Keratinocyte (primary cell): ENCODE results near the gene SPECC1L. TPM values are rescaled to one million over a fixed set of nuclear protein-coding genes. Genes with fewer than 3 reads are reported as not detected.

Experiments
- DNase-seq: peaks from one replicate; pipeline ENCODE4 v3.0.0-alpha.2; 2011; ENCODE audit warnings: low read depth, missing footprints, low spot score
- FAIRE-seq: peaks from 2 replicates; lab custom pipeline; 2011; peaks lifted over from hg19 to GRCh38; lab: Jason Lieb, UNC
- H2AFZ ChIP-seq: 2 replicates; pipeline ENCODE4 v1.6.0; 2012; ENCODE audit warnings: low read length, control low read depth, inconsistent platforms; ENCODE audit not compliant: control insufficient read depth
- H3K27ac ChIP-seq: 2 replicates; pipeline ENCODE4 v1.5.1; 2011; ENCODE audit warnings: low read length; ENCODE audit not compliant: control insufficient read depth, insufficient read depth
- H3K27me3 ChIP-seq: 3 replicates; pipeline ENCODE4 v1.6.0; 2011; ENCODE audit warnings: low read length; ENCODE audit not compliant: control insufficient read depth, insufficient read depth; ENCODE audit errors: extremely low read depth
- H3K36me3 ChIP-seq, 2 experiments: 2 replicates in 1 of 2; 3 replicates in 1 of 2; pipeline ENCODE4 v1.5.1; 2011; ENCODE audit warnings: low read length in 2 of 2, mild to moderate bottlenecking in 1 of 2; ENCODE audit not compliant: control insufficient read depth in 2 of 2, insufficient read depth in 2 of 2; ENCODE audit errors: extremely low read depth in 1 of 2
- H3K4me1 ChIP-seq: 3 replicates; pipeline ENCODE4 v1.5.1; 2011; ENCODE audit warnings: low read length; ENCODE audit not compliant: control insufficient read depth, insufficient read depth; ENCODE audit errors: extremely low read depth
- H3K4me2 ChIP-seq: 3 replicates; pipeline ENCODE4 v1.6.0; 2011; ENCODE audit warnings: low read depth, low read length; ENCODE audit not compliant: control insufficient read depth, insufficient read depth; ENCODE audit errors: extremely low read depth
- H3K4me3 ChIP-seq, 3 experiments: fragments of 200-600 bp in 1 of 3; sonication (generic) in 1 of 3; 2 replicates in 2 of 3; 3 replicates in 1 of 3; pipeline ENCODE4 v1.5.1; 2011 to 2016; ENCODE audit warnings: low read length in 3 of 3, mild to moderate bottlenecking in 3 of 3, control low read depth in 2 of 3, inconsistent platforms in 1 of 3, low read depth in 1 of 3, mixed read lengths in 1 of 3, mixed run types in 1 of 3, moderate library complexity in 1 of 3; ENCODE audit not compliant: control insufficient read depth in 2 of 3, insufficient read depth in 2 of 3; ENCODE audit errors: extremely low read depth in 1 of 3
- H3K79me2 ChIP-seq: 2 replicates; pipeline ENCODE4 v1.6.0; 2012; ENCODE audit warnings: low read length; ENCODE audit not compliant: control insufficient read depth, insufficient read depth
- H3K9ac ChIP-seq: 3 replicates; pipeline ENCODE4 v1.6.0; 2011; ENCODE audit warnings: low read length; ENCODE audit not compliant: control insufficient read depth, insufficient read depth; ENCODE audit errors: extremely low read depth
- H3K9me1 ChIP-seq: 3 replicates; pipeline ENCODE4 v1.6.0; 2011; ENCODE audit warnings: low read length; ENCODE audit not compliant: control insufficient read depth, insufficient read depth; ENCODE audit errors: extremely low read depth
- H3K9me3 ChIP-seq: 2 replicates; pipeline ENCODE4 v1.5.1; 2012; ENCODE audit warnings: low read depth, low read length; ENCODE audit not compliant: control insufficient read depth
- H4K20me1 ChIP-seq: 3 replicates; pipeline ENCODE4 v1.6.0; 2011; ENCODE audit warnings: low read length; ENCODE audit not compliant: control insufficient read depth, insufficient read depth; ENCODE audit errors: extremely low read depth
- EZH2 ChIP-seq: IDR thresholded peaks from one replicate; pipeline ENCODE4 v1.6.1; 2012; ENCODE audit warnings: inconsistent platforms, mild to moderate bottlenecking, low read length, moderate library complexity
- dilution Hi-C: fragments of 300-500 bp; cut with MboI; formaldehyde crosslinking; loops from one replicate; pipeline ENCODE4 v1.7.0; 2020; ENCODE audit warnings: low sequenced_read_pairs; ENCODE audit not compliant: extremely low pct_ligation_motif_present
- polyA plus RNA-seq, 5 experiments: library from polyadenylated mRNA; depleted of rRNA in 3 of 5; stranded (reverse) in 3 of 5; stranded (forward) in 1 of 5; unstranded in 1 of 5; fragments of >200 nt; gene quantifications; 1 replicate in 1 of 5; 2 replicates in 3 of 5; 3 replicates in 1 of 5; pipeline versions ENCODE4 v1.2.1 to v1.2.3, GENCODE V29; 2011 to 2012; ENCODE audit warnings: missing spikeins in 2 of 5, low read depth in 1 of 5, low replicate concordance in 1 of 5
- TF ChIP-seq, protein P1 (sequence below), 3 experiments: IDR thresholded peaks in 1 of 3; conservative IDR thresholded peaks in 1 of 3; optimal IDR thresholded peaks in 1 of 3; 2 replicates in 2 of 3; 3 replicates in 1 of 3; pipeline versions ENCODE3 to v1.5.1; 2011; ENCODE audit warnings: low read length in 3 of 3, mild to moderate bottlenecking in 3 of 3, moderate library complexity in 2 of 3, control low read depth in 1 of 3, inconsistent platforms in 1 of 3; ENCODE audit not compliant: insufficient read depth in 2 of 3; ENCODE audit errors: extremely low read depth in 1 of 3

SPECC1L gene
- polyA plus RNA-seq, 1 donor (not counting 4 experiments of a cell fraction or from before 2014, with no cell fraction given) = 19.3 TPM

DNA sequence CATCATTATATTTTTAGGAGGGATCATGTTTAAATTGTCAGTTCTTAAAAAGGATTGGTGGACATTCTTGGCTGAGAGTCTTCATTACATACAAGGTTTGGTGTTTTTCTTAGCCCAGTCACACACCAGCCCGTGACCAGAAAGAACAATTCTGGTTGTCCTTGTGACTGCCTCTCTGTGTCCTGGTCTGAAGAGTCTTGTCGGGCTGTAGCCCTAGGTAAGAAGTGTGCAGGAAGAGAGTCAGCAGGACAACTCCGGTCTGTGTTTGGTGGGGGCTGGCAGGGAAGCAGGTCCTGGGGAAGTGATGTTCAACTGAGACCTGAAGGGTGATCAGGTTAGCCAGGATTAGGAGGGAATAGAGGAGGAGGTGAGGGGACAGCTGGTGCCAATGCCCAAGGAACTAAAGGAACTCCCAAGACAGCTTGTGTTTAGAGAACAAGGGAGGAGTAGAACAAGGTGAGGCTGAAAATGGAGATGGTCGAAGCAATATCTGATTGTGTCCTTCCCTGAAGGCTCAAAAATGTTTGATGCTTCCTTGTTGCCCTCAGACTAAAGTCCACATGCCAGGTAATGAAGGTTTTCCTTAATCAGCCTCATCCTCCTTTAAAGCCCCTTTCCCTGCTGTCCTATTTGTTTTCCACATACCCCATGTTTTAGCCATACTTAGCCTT lies 91.5 kb downstream of the SPECC1L start:
- no peaks in the 10 kb centered on the region for H3K4me1 ChIP-seq
- no peak for DNase-seq
- no peak overlapping the region for H3K4me3 ChIP-seq
- FAIRE-seq = no peak
- dilution Hi-C loops = no loop called here
- no peak overlapping the region for H3K9ac ChIP-seq
- H3K4me2 ChIP-seq = no peak overlapping the region
- H3K36me3 ChIP-seq = peaks cover 11 to 13% of the 10 kb centered on the region in 2 experiments
- no peak for TF ChIP-seq EZH2
- TF ChIP-seq, protein P1, sequence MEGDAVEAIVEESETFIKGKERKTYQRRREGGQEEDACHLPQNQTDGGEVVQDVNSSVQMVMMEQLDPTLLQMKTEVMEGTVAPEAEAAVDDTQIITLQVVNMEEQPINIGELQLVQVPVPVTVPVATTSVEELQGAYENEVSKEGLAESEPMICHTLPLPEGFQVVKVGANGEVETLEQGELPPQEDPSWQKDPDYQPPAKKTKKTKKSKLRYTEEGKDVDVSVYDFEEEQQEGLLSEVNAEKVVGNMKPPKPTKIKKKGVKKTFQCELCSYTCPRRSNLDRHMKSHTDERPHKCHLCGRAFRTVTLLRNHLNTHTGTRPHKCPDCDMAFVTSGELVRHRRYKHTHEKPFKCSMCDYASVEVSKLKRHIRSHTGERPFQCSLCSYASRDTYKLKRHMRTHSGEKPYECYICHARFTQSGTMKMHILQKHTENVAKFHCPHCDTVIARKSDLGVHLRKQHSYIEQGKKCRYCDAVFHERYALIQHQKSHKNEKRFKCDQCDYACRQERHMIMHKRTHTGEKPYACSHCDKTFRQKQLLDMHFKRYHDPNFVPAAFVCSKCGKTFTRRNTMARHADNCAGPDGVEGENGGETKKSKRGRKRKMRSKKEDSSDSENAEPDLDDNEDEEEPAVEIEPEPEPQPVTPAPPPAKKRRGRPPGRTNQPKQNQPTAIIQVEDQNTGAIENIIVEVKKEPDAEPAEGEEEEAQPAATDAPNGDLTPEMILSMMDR (optimal IDR thresholded peaks at IDR 0.05 in 1 of 3, IDR thresholded peaks at IDR 0.05 in 1 of 3, conservative IDR thresholded peaks at IDR 0.05 in 1 of 3; ENCODE audit: extremely low read depth in 1 of 3, insufficient read depth in 2 of 3, low read length in 3 of 3) = no peak
- H4K20me1 ChIP-seq = no peaks in the 10 kb centered on the region
- H3K9me1 ChIP-seq = no peaks in the 10 kb centered on the region
- H3K27ac ChIP-seq = no peak overlapping the region
- no peaks in the 10 kb centered on the region for H3K9me3 ChIP-seq
- H2AFZ ChIP-seq = no peak overlapping the region
- no peaks in the 10 kb centered on the region for H3K27me3 ChIP-seq
- H3K79me2 ChIP-seq = no peaks in the 10 kb centered on the region

DNA sequence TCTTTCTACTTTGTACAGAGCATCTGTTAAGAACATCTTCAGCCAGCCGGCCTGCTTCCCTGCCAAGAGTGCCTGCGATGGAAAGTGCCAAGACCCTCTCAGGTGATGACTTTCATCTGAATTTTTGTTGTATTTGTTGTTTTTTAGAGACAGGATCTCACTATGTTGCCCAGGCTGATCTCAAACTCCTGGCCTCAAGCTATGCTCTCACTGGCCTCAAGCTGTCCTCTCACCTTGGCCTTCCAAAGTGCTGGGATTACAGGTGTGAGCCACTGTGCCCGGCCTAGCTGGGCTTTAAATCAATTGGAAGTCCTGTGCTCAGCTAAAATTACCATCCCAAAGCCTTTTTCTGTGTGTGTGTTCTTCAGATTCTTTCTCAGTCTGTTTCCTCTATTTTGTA lies 92.6 kb downstream of the SPECC1L start:
- Histone ChIP-seq H3K27ac (no peak overlapping the region), H2AFZ (no peak overlapping the region), H3K9ac (no peak overlapping the region), H3K9me3 (no peaks in the 10 kb centered on the region), H3K4me3 (no peak overlapping the region), H3K36me3 (peaks cover 15% of the 10 kb centered on the region in 2 experiments), H3K9me1 (no peaks in the 10 kb centered on the region), H3K27me3 (no peaks in the 10 kb centered on the region), H3K79me2 (no peaks in the 10 kb centered on the region), H3K4me1 (no peaks in the 10 kb centered on the region), H4K20me1 (no peaks in the 10 kb centered on the region), H3K4me2 (no peak overlapping the region)
- dilution Hi-C loops = no loop called here
- DNase-seq = no peak
- FAIRE-seq = no peak
- TF ChIP-seq EZH2 = no peak
- TF ChIP-seq, protein P1 (optimal IDR thresholded peaks at IDR 0.05 in 1 of 3, IDR thresholded peaks at IDR 0.05 in 1 of 3, conservative IDR thresholded peaks at IDR 0.05 in 1 of 3; ENCODE audit: extremely low read depth in 1 of 3, insufficient read depth in 2 of 3, low read length in 3 of 3) = no peak
